ENCODE measurements around the gene RTF2. TPM values are rescaled to one million over a fixed set of nuclear protein-coding genes. Genes with fewer than 3 reads are reported as not detected.

Gene RTF2
- total RNA-seq, 1 donor from 2014 or later: 64.7 TPM

DNA sequence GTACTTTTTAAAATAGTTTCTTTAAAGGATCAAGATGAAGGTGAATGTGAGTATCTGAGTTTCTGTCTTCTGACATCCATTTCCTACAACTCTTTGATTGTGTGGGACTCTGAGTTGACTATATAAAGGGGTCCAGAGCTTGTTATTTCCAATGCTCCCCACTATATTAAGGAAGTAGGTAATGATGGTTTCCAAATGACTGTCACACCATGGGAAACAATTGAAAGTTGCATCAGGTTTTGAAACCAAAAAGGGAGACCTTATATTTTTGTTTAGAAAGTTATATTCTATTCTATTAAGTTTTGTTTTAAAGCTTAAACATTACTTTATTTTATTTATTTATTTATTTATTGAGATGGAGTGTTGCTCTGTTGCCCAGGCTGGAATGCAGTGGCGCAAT lies 45.2 kb upstream of the RTF2 start:
- Mint-ChIP-seq H3K9me3 (ENCODE audit: low read depth) (no peaks in the 10 kb centered on the region), H3K36me3 (ENCODE audit: low read depth) (peaks cover 3% of the 10 kb centered on the region), H3K27me3 (ENCODE audit: low read depth) (no peaks in the 10 kb centered on the region), H3K4me3 (ENCODE audit: unreplicated experiment) (no peak overlapping the region), H3K4me1 (ENCODE audit: low read depth) (peaks cover 20% of the 10 kb centered on the region), H3K27ac (ENCODE audit: unreplicated experiment) (peak overlapping the region; percentile 15)
- no peak for DNase-seq (ENCODE audit: low spot score)
- TF ChIP-seq, protein P1, sequence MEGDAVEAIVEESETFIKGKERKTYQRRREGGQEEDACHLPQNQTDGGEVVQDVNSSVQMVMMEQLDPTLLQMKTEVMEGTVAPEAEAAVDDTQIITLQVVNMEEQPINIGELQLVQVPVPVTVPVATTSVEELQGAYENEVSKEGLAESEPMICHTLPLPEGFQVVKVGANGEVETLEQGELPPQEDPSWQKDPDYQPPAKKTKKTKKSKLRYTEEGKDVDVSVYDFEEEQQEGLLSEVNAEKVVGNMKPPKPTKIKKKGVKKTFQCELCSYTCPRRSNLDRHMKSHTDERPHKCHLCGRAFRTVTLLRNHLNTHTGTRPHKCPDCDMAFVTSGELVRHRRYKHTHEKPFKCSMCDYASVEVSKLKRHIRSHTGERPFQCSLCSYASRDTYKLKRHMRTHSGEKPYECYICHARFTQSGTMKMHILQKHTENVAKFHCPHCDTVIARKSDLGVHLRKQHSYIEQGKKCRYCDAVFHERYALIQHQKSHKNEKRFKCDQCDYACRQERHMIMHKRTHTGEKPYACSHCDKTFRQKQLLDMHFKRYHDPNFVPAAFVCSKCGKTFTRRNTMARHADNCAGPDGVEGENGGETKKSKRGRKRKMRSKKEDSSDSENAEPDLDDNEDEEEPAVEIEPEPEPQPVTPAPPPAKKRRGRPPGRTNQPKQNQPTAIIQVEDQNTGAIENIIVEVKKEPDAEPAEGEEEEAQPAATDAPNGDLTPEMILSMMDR (IDR thresholded peaks at IDR 0.05): no peak

DNA sequence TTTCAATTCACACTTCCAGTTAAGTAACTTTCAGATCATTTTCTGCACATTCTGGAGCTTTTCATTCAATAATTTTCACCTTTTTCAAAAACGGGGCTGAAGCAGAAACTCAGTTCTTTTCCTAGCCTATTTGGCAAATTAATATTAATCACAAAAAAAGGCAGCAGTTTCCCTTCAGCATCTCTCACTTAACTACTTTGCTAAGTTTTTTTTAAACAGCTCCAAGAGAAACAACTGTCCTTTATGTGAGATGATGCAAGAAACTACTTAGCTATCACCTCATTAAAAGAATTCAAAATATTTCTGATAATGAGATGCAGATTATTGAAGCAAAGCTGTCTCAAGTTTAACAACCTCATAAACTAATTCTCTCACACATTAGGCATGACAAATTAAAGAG lies 44.5 kb upstream of the RTF2 start:
- no peak for DNase-seq (ENCODE audit: low spot score)
- TF ChIP-seq, protein P1 (IDR thresholded peaks at IDR 0.05): no peak
- Mint-ChIP-seq H3K36me3 (ENCODE audit: low read depth) (peaks cover 3% of the 10 kb centered on the region), H3K27ac (ENCODE audit: unreplicated experiment) (no peak overlapping the region), H3K4me1 (ENCODE audit: low read depth) (peaks cover 18% of the 10 kb centered on the region), H3K27me3 (ENCODE audit: low read depth) (no peaks in the 10 kb centered on the region), H3K4me3 (ENCODE audit: unreplicated experiment) (no peak overlapping the region), H3K9me3 (ENCODE audit: low read depth) (no peaks in the 10 kb centered on the region)

DNA sequence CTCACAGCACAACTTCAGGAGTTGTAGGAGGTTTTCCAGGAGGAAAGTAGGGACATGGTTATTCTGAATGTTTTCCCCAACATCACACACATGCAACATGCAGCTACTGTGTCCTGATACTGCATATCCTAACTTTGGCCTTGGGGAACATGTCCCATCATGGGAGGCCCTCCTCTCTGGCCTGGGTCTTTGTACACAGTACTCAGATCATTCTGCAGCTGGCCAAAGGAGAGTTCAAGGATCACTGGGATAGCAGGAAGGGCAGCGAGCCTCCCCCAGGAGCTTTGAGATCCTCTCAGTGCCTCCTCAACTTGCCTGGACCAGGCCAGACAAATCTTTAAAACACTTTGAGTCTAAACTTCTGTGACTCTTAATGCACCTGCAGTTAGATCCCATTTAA lies 43.5 kb upstream of the RTF2 start:
- Mint-ChIP-seq H3K27ac (ENCODE audit: unreplicated experiment) (no peak overlapping the region), H3K36me3 (ENCODE audit: low read depth) (no peaks in the 10 kb centered on the region), H3K9me3 (ENCODE audit: low read depth) (no peaks in the 10 kb centered on the region), H3K4me1 (ENCODE audit: low read depth) (peaks cover 24% of the 10 kb centered on the region), H3K4me3 (ENCODE audit: unreplicated experiment) (no peak overlapping the region), H3K27me3 (ENCODE audit: low read depth) (no peaks in the 10 kb centered on the region)
- DNase-seq (ENCODE audit: low spot score): no peak
- TF ChIP-seq, protein P1 (IDR thresholded peaks at IDR 0.05): no peak

DNA sequence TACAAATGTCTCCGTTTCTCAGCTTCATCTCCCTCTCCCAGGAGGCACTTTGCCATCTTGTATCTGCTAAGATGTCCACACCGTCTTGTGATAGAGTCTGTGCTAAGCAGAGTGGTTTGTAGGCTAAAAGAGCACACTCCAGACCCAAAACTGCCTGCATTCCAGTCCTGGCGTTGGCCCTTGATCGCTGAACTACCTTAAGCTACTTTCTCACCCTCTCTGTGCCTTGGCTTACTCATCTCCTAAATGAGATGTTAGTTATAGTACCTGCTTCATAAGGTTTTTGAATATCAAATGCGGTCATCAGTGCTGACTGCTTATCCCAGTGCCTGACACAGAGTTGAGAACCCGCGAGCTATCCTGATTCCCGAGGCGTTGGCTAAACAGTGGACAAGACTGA lies 42.4 kb upstream of the RTF2 start:
- Mint-ChIP-seq H3K27me3 (ENCODE audit: low read depth) (no peaks in the 10 kb centered on the region), H3K4me3 (ENCODE audit: unreplicated experiment) (no peak overlapping the region), H3K27ac (ENCODE audit: unreplicated experiment) (no peak overlapping the region), H3K9me3 (ENCODE audit: low read depth) (no peaks in the 10 kb centered on the region), H3K4me1 (ENCODE audit: low read depth) (peaks cover 25% of the 10 kb centered on the region), H3K36me3 (ENCODE audit: low read depth) (no peaks in the 10 kb centered on the region)
- DNase-seq (ENCODE audit: low spot score): no peak
- TF ChIP-seq, protein P1 (IDR thresholded peaks at IDR 0.05): no peak

DNA sequence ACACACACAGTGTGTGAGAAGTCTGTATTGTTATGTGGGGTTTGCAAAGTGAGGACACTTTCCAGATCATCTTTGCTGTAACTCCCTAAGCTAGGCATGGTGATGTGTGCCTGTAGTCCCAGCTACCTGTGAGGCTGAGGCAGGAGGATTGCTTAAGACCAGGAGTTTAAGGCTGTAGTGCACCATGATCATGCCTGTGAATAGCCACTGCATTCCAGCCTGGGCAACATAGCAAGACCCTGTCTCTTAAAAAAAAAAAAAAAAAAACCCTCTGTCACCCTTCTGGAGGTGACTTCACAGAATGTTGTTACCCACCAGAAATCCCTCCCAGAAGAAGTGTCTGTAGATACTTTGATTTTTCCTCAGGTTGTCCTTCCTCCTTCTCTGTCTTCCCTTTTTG lies 41.5 kb upstream of the RTF2 start:
- H3K9me3 Mint-ChIP-seq (ENCODE audit: low read depth): no peaks in the 10 kb centered on the region
- no peaks in the 10 kb centered on the region for H3K27me3 Mint-ChIP-seq (ENCODE audit: low read depth)
- H3K4me3 Mint-ChIP-seq (ENCODE audit: unreplicated experiment): no peak overlapping the region
- no peak overlapping the region for H3K27ac Mint-ChIP-seq (ENCODE audit: unreplicated experiment)
- peaks cover 23% of the 10 kb centered on the region for H3K4me1 Mint-ChIP-seq (ENCODE audit: low read depth)
- no peaks in the 10 kb centered on the region for H3K36me3 Mint-ChIP-seq (ENCODE audit: low read depth)
- TF ChIP-seq, protein P1 (IDR thresholded peaks at IDR 0.05): no peak
- DNase-seq (ENCODE audit: low spot score): no peak
